H1 (cell line): ENCODE data around the gene USP17L30. TPM values are rescaled to one million over a fixed set of nuclear protein-coding genes. Genes with fewer than 3 reads are reported as not detected.
"Not testable (repeated sequence)": the region's sequence is repeated elsewhere in the genome, so short reads cannot be mapped to it uniquely, and the experiment has no call there.

ENCODE experiments used
- CTCF ChIA-PET: fragments of 300-600 bp; sonication (Branson Sonifier 250); formaldehyde crosslinking; loops from one replicate; lab custom pipeline; 2021; ENCODE audit not compliant: partially characterized antibody; lab: Charles Lee
- POLR2A ChIA-PET: fragments of 300-600 bp; sonication (Branson Sonifier 250); formaldehyde crosslinking; loops from one replicate; lab custom pipeline; 2021; ENCODE audit warnings: inconsistent platforms; ENCODE audit not compliant: partially characterized antibody; lab: Charles Lee
- DNase-seq, 2 experiments: peaks; one replicate each; pipeline versions ENCODE4 v3.0.0 to v3.0.0-alpha.2; 2010 to 2022; ENCODE audit warnings: low spot score in 2 of 2, low read depth in 1 of 2, mixed read lengths in 1 of 2
- FAIRE-seq: peaks from 2 replicates; lab custom pipeline; 2011; peaks lifted over from hg19 to GRCh38; lab: Jason Lieb, UNC
- H2AFZ ChIP-seq: 2 replicates; pipeline ENCODE4 v1.8.1; 2012; ENCODE audit warnings: low read length, inconsistent platforms
- H2AK5ac ChIP-seq: 2 replicates; pipeline ENCODE4 v1.6.1; 2013; ENCODE audit warnings: low read depth, low read length
- H2BK120ac ChIP-seq: replicated peaks from 2 replicates; pipeline ENCODE3; 2013; ENCODE audit warnings: low read depth, low read length, inconsistent platforms
- H2BK12ac ChIP-seq: 2 replicates; pipeline ENCODE4 v1.6.1; 2013; ENCODE audit warnings: low read depth, low read length
- H2BK15ac ChIP-seq: 2 replicates; pipeline ENCODE4 v1.6.1; 2013; ENCODE audit warnings: low read length
- H2BK20ac ChIP-seq: 2 replicates; pipeline ENCODE4 v1.6.1; 2013; ENCODE audit warnings: low read length
- H2BK5ac ChIP-seq: 2 replicates; pipeline ENCODE4 v1.6.1; 2013; ENCODE audit warnings: low read depth, low read length
- H3K14ac ChIP-seq: 2 replicates; pipeline ENCODE4 v1.6.1; 2013; ENCODE audit warnings: inconsistent platforms; ENCODE audit not compliant: insufficient read length
- H3K18ac ChIP-seq: 2 replicates; pipeline ENCODE4 v1.6.1; 2013; ENCODE audit warnings: low read length; ENCODE audit errors: extremely low read depth
- H3K23ac ChIP-seq: 2 replicates; pipeline ENCODE4 v1.6.1; 2013; ENCODE audit warnings: inconsistent platforms; ENCODE audit not compliant: insufficient read length
- H3K23me2 ChIP-seq: 2 replicates; pipeline ENCODE4 v1.6.1; 2013; ENCODE audit warnings: low read depth, low read length
- H3K27ac ChIP-seq: 2 replicates; pipeline ENCODE4 v1.6.1; 2011; ENCODE audit warnings: low read depth, low read length, inconsistent platforms
- H3K27me3 ChIP-seq, 4 experiments: replicated peaks in 1 of 4; 1 replicate in 1 of 4; 2 replicates in 3 of 4; pipeline versions ENCODE4 v1.6.1 to v1.8.1; 2011 to 2013; ENCODE audit warnings: low read length in 3 of 4, mild to moderate bottlenecking in 3 of 4, inconsistent platforms in 2 of 4, mixed read lengths in 2 of 4, moderate library complexity in 1 of 4; ENCODE audit not compliant: control insufficient read depth in 3 of 4, insufficient read depth in 3 of 4; ENCODE audit errors: extremely low read depth in 1 of 4
- H3K36me3 ChIP-seq, 4 experiments: 2 replicates each; pipeline versions ENCODE4 v1.6.1 to v1.8.1; 2011 to 2013; ENCODE audit warnings: mild to moderate bottlenecking in 4 of 4, low read length in 3 of 4, moderate library complexity in 2 of 4, control low read depth in 1 of 4, inconsistent platforms in 1 of 4; ENCODE audit not compliant: insufficient read depth in 4 of 4, control insufficient read depth in 2 of 4
- H3K4ac ChIP-seq: replicated peaks from 2 replicates; pipeline ENCODE3; 2013; ENCODE audit warnings: low read length, low read depth, mixed read lengths, inconsistent platforms; ENCODE audit not compliant: insufficient read length
- H3K4me1 ChIP-seq, 4 experiments: replicated peaks in 1 of 4; 1 replicate in 1 of 4; 2 replicates in 3 of 4; pipeline versions ENCODE4 v1.6.1 to v1.8.1; 2011 to 2013; ENCODE audit warnings: low read length in 3 of 4, inconsistent platforms in 2 of 4, mixed read lengths in 1 of 4; ENCODE audit not compliant: insufficient read depth in 4 of 4, control insufficient read depth in 3 of 4
- H3K4me2 ChIP-seq, 2 experiments: 2 replicates each; pipeline versions ENCODE4 v1.6.1 to v1.8.1; 2011 to 2013; ENCODE audit warnings: low read depth in 2 of 2, low read length in 2 of 2, control low read depth in 1 of 2, inconsistent platforms in 1 of 2, mild to moderate bottlenecking in 1 of 2; ENCODE audit not compliant: insufficient read depth in 1 of 2
- H3K4me3 ChIP-seq, 4 experiments: fragments of 200-600, 300-600 bp in 1 of 4; sonication (generic), shearing (Covaris generic), sonication (Bioruptor Twin) in 1 of 4; 2 replicates each; pipeline versions ENCODE4 v1.5.1 to v1.8.1; 2011 to 2016; ENCODE audit warnings: low read length in 4 of 4, low read depth in 3 of 4, control low read depth in 2 of 4, inconsistent platforms in 2 of 4, mild to moderate bottlenecking in 2 of 4, mixed read lengths in 1 of 4, moderate library complexity in 1 of 4; ENCODE audit not compliant: insufficient read depth in 2 of 4; ENCODE audit errors: extremely low read depth in 1 of 4
- H3K56ac ChIP-seq: replicated peaks from 2 replicates; pipeline ENCODE3; 2013; ENCODE audit warnings: low read depth, mild to moderate bottlenecking, mixed read lengths, low read length, inconsistent platforms; ENCODE audit not compliant: insufficient read length
- H3K79me1 ChIP-seq: 2 replicates; pipeline ENCODE4 v1.6.1; 2013; ENCODE audit warnings: low read depth, low read length, control low read depth
- H3K79me2 ChIP-seq, 2 experiments: 2 replicates each; pipeline versions ENCODE4 v1.6.1 to v1.8.1; 2012 to 2013; ENCODE audit warnings: low read length in 2 of 2, mild to moderate bottlenecking in 2 of 2, inconsistent platforms in 1 of 2; ENCODE audit not compliant: insufficient read depth in 2 of 2, control insufficient read depth in 1 of 2
- H3K9ac ChIP-seq, 4 experiments: replicated peaks in 1 of 4; 1 replicate in 1 of 4; 2 replicates in 3 of 4; pipeline versions ENCODE4 v1.6.1 to v1.8.1; 2011 to 2013; ENCODE audit warnings: low read depth in 3 of 4, low read length in 3 of 4, control low read depth in 2 of 4, mild to moderate bottlenecking in 2 of 4, moderate library complexity in 2 of 4, inconsistent platforms in 1 of 4; ENCODE audit errors: extremely low read depth in 1 of 4
- H3K9me3 ChIP-seq, 2 experiments: 2 replicates each; pipeline versions ENCODE4 v1.6.1 to v1.8.1; 2012 to 2013; ENCODE audit warnings: mild to moderate bottlenecking in 2 of 2, moderate library complexity in 2 of 2, control low read depth in 1 of 2, inconsistent platforms in 1 of 2, low read depth in 1 of 2, low read length in 1 of 2, mixed read lengths in 1 of 2; ENCODE audit not compliant: insufficient read depth in 2 of 2
- H4K20me1 ChIP-seq, 2 experiments: replicated peaks in 1 of 2; 2 replicates each; pipeline versions ENCODE3 to v1.8.1; 2011 to 2013; ENCODE audit warnings: inconsistent platforms in 2 of 2, low read length in 2 of 2, mild to moderate bottlenecking in 1 of 2; ENCODE audit not compliant: insufficient read depth in 2 of 2, control insufficient read depth in 1 of 2
- H4K5ac ChIP-seq: 2 replicates; pipeline ENCODE4 v1.6.1; 2013; ENCODE audit warnings: low read length, low read depth, mixed read lengths, inconsistent platforms; ENCODE audit not compliant: insufficient read length
- H4K8ac ChIP-seq: 2 replicates; pipeline ENCODE4 v1.8.0; 2013; ENCODE audit warnings: mild to moderate bottlenecking, moderate library complexity, low read length, inconsistent platforms; ENCODE audit not compliant: insufficient read depth; ENCODE audit errors: extremely low read depth
- H4K91ac ChIP-seq: replicated peaks from 2 replicates; pipeline ENCODE3; 2013; ENCODE audit warnings: low read length, mixed read lengths, inconsistent platforms; ENCODE audit not compliant: insufficient read length
- WGBS, 2 experiments: shearing (Covaris generic) in 1 of 2; methylation state at CpG; one replicate each; pipeline versions ENCODE4 v1.1.6 to v1.1.7; 2013 to 2015; ENCODE audit warnings: low lambda C conversion rate in 2 of 2, mixed read lengths in 2 of 2, inconsistent platforms in 1 of 2, low coverage in 1 of 2, missing lambda C conversion rate in 1 of 2; ENCODE audit not compliant: insufficient replicate concordance in 2 of 2, insufficient coverage in 1 of 2, insufficient read length in 1 of 2; ENCODE audit errors: extremely low coverage in 1 of 2, missing lambda C conversion rate in 1 of 2; 5-methylcytosine and 5-hydroxymethylcytosine counted together
- polyA plus RNA-seq, 7 experiments: library from polyadenylated mRNA; depleted of rRNA in 3 of 7; stranded (reverse) in 5 of 7; unstranded in 2 of 7; fragments of >200 nt in 5 of 7; fragments of 200-250 nt in 2 of 7; gene quantifications; 1 replicate in 5 of 7; 2 replicates in 1 of 7; 4 replicates in 1 of 7; pipeline versions ENCODE4 v1.2.1 to v1.2.3, GENCODE V29; 2011 to 2013; ENCODE audit warnings: missing spikeins in 2 of 7, mixed read lengths in 2 of 7
- total RNA-seq: library from RNA; stranded (reverse); fragmentation: NEBNext Ultra II Directional; extraction: Animal tissue kit (Norgen Biotek cat#: 25700); gene quantifications from 2 replicates; pipeline ENCODE4 v1.2.1, GENCODE V29; 2021

The USP17L30 gene
- total and polyA plus RNA-seq, 2 of the 8 experiments (the other 6 are each of a cell fraction or from before 2014, with no cell fraction given), result not detected

GRCh38 chr4:9329611-9330010 lies 33.3 kb upstream of the USP17L30 start, which contains the start of gene USP17L25:
USP17L25 (plus strand) TSS chr4:9329911; CDS start chr4:9329911, 0 bp downstream.
- H3K23me2 ChIP-seq, H2BK15ac ChIP-seq, H3K4me2 ChIP-seq, H3K27ac ChIP-seq, H3K9ac ChIP-seq, H2BK5ac ChIP-seq, FAIRE-seq, H2AFZ ChIP-seq, H2AK5ac ChIP-seq, H3K79me2 ChIP-seq, H4K8ac ChIP-seq, H3K14ac ChIP-seq, H3K18ac ChIP-seq, H2BK20ac ChIP-seq, H3K56ac ChIP-seq, H2BK120ac ChIP-seq, H4K91ac ChIP-seq, H3K4ac ChIP-seq, H3K4me1 ChIP-seq, H3K23ac ChIP-seq, H3K79me1 ChIP-seq, DNase-seq, CTCF ChIA-PET, H2BK12ac ChIP-seq, H3K27me3 ChIP-seq, H3K4me3 ChIP-seq, H4K20me1 ChIP-seq, H4K5ac ChIP-seq, H3K36me3 ChIP-seq, H3K9me3 ChIP-seq, POLR2A ChIA-PET: not testable (repeated sequence)
- WGBS, 2 experiments, result no CpG with 5 or more reads among the region's 15 CpGs

- H3K36me3 ChIP-seq, H4K20me1 ChIP-seq, H3K9ac ChIP-seq, H2BK20ac ChIP-seq, POLR2A ChIA-PET, H2AK5ac ChIP-seq, H3K4ac ChIP-seq, H3K79me2 ChIP-seq, H3K23me2 ChIP-seq, H2BK12ac ChIP-seq, DNase-seq, H3K4me2 ChIP-seq, H2BK120ac ChIP-seq, H3K9me3 ChIP-seq, H3K27ac ChIP-seq, H4K8ac ChIP-seq, H2BK15ac ChIP-seq, H3K56ac ChIP-seq, FAIRE-seq, H3K79me1 ChIP-seq, H4K5ac ChIP-seq, H2AFZ ChIP-seq, H4K91ac ChIP-seq, H3K23ac ChIP-seq, H3K4me3 ChIP-seq, CTCF ChIA-PET, H3K14ac ChIP-seq, H3K4me1 ChIP-seq, H3K18ac ChIP-seq, H3K27me3 ChIP-seq, H2BK5ac ChIP-seq: not testable (repeated sequence)
- WGBS, 2 experiments, result no CpG with 5 or more reads among the region's 15 CpGs
Measured at GRCh38 chr4:9334358-9334757, 28.6 kb upstream of the USP17L30 start, which contains the start of gene USP17L26. USP17L26 (plus strand) TSS chr4:9334658; CDS start chr4:9334658, 0 bp downstream.
